Panc1 (cell line): ENCODE data around the gene GTF2A1L. TPM values are rescaled to one million over a fixed set of nuclear protein-coding genes. Genes with fewer than 3 reads are reported as not detected.
"Not testable (repeated sequence)": the region's sequence is repeated elsewhere in the genome, so short reads cannot be mapped to it uniquely, and the experiment has no call there.

Experiments used
- ATAC-seq: fragments of 200-7000 bp; cut with Tn5 transposase; 2 replicates; pipeline ENCODE4 v1.9.1; 2020; ENCODE audit warnings: mild to moderate bottlenecking, moderate library complexity
- BruUV-seq: library from RNA; stranded (reverse); fragments of 400-500 nt; replicated peaks from 2 replicates; lab custom pipeline; 2021; lab: Mats Ljungman, UMichigan
- CTCF ChIA-PET: fragments of 300-600 bp; sonication (Branson Sonifier 250); formaldehyde crosslinking; loops from one replicate; lab custom pipeline; 2022; ENCODE audit warnings: antibody characterized with exemption; lab: Charles Lee
- POLR2A ChIA-PET: fragments of 300-600 bp; sonication (Branson Sonifier 250); formaldehyde crosslinking; loops from one replicate; lab custom pipeline; 2022; ENCODE audit warnings: antibody characterized with exemption; lab: Charles Lee
- DNase-seq: peaks from one replicate; pipeline ENCODE4 v3.0.0-alpha.2; 2010; ENCODE audit warnings: low read depth, low spot score
- H3K27ac ChIP-seq: 2 replicates; pipeline ENCODE4 v1.5.1; 2011; ENCODE audit warnings: mild to moderate bottlenecking, low read length, inconsistent platforms
- H3K27me3 ChIP-seq: fragments of 200-500 bp; sonication (Bioruptor generic); 2 replicates; pipeline ENCODE4 v1.6.0; 2014; ENCODE audit warnings: low read length, inconsistent platforms; ENCODE audit not compliant: control insufficient read depth, insufficient read depth
- H3K36me3 ChIP-seq: fragments of 200-500 bp; sonication (Bioruptor generic); 2 replicates; pipeline ENCODE4 v1.5.1; 2014; ENCODE audit warnings: inconsistent platforms, mild to moderate bottlenecking, low read length, moderate library complexity; ENCODE audit not compliant: control insufficient read depth, insufficient read depth
- H3K4me1 ChIP-seq: 2 replicates; pipeline ENCODE4 v1.5.1; 2011; ENCODE audit warnings: inconsistent platforms, mild to moderate bottlenecking, low read length, moderate library complexity; ENCODE audit not compliant: control insufficient read depth, insufficient read depth
- H3K4me3 ChIP-seq, 2 experiments: 2 replicates each; pipeline ENCODE4 v1.5.1; 2011 to 2012; ENCODE audit warnings: low read depth in 2 of 2, low read length in 2 of 2, mild to moderate bottlenecking in 2 of 2, inconsistent platforms in 1 of 2, moderate library complexity in 1 of 2
- H3K9me3 ChIP-seq: fragments of 200-500 bp; sonication (Bioruptor generic); 2 replicates; pipeline ENCODE4 v1.5.1; 2014; ENCODE audit warnings: low read depth, mild to moderate bottlenecking, inconsistent platforms, low read length, moderate library complexity; ENCODE audit not compliant: control insufficient read depth, insufficient read depth
- CTCF ChIP-seq: fragments of 450-650 bp; IDR thresholded peaks from 2 replicates; pipeline ENCODE4 v1.5.1; 2017; ENCODE audit warnings: mild to moderate bottlenecking
- POLR2AphosphoS5 ChIP-seq: IDR thresholded peaks from 2 replicates; pipeline ENCODE4 v1.6.1; 2012; ENCODE audit warnings: mild to moderate bottlenecking, low read depth, low read length, moderate library complexity
- REST ChIP-seq, 2 experiments: IDR thresholded peaks; 2 replicates each; pipeline ENCODE4 v1.6.1; 2011 to 2012; ENCODE audit warnings: low read depth in 2 of 2, control low read depth in 1 of 2, low read length in 1 of 2, mild to moderate bottlenecking in 1 of 2, moderate library complexity in 1 of 2; ENCODE audit not compliant: insufficient read depth in 1 of 2
- SIN3A ChIP-seq: IDR thresholded peaks from 2 replicates; pipeline ENCODE4 v1.6.1; 2012; ENCODE audit warnings: low read depth, mild to moderate bottlenecking, low read length, moderate library complexity, borderline replicate concordance; ENCODE audit not compliant: insufficient read depth
- TCF7L2 ChIP-seq: IDR thresholded peaks from 2 replicates; pipeline ENCODE4 v1.6.1; 2011; ENCODE audit warnings: mild to moderate bottlenecking, low read depth, low read length, inconsistent platforms
- in situ Hi-C: cut with HindIII; loops from 2 replicates; pipeline ENCODE4 v1.10.0; 2016; ENCODE audit warnings: low sequenced_read_pairs, low pct_unique_long_range_greater_than_20kb
- intact Hi-C: fragments of 100-400 bp; cut with micrococcal nuclease; formaldehyde crosslinking; loops from one replicate; pipeline ENCODE4 v1.10.0; 2022; ENCODE audit not compliant: unreplicated experiment
- total RNA-seq: library from RNA; stranded (reverse); gene quantifications from one replicate; pipeline ENCODE4 v1.2.1, GENCODE V29; 2021; ENCODE audit not compliant: unreplicated experiment

GTF2A1L gene
- total RNA-seq, 1 experiment from 2014 or later, result not detected

- CTCF ChIA-PET, result no interaction called here
- in situ Hi-C loops, result no loop called here
- H3K4me3 ChIP-seq, result no peak overlapping the region
These were observed 25.6 kb upstream of the GTF2A1L start for GRCh38 chr2:48592067-48592466.

GRCh38 chr2:48596751-48597150, 20.9 kb upstream of the GTF2A1L start:
- DNase-seq, H3K36me3 ChIP-seq, BruUV-seq, POLR2A ChIA-PET, H3K4me1 ChIP-seq, H3K9me3 ChIP-seq, H3K27ac ChIP-seq, ATAC-seq, CTCF ChIA-PET, H3K4me3 ChIP-seq, in situ Hi-C loops: not testable (repeated sequence)
- intact Hi-C loops, result loop anchor here (10.0 kb wide), 2 partner anchors 1808 to 1898 kb away; no protein-coding TSS in a partner anchor
- H3K27me3 ChIP-seq, result peaks cover 20% of the 10 kb centered on the region

More at GRCh38 chr2:48592067-48592466, 25.6 kb upstream of the GTF2A1L start:
- POLR2A ChIA-PET, result no interaction called here
- TF ChIP-seq TCF7L2, result no peak
- TF ChIP-seq CTCF, result no peak
- no peak for TF ChIP-seq SIN3A
- TF ChIP-seq POLR2AphosphoS5, result no peak
- TF ChIP-seq REST (IDR thresholded peaks at IDR 0.05; ENCODE audit: insufficient read depth in 1 of 2, low read depth in 2 of 2, low read length in 1 of 2), result no peak
- H3K27me3 ChIP-seq, result peaks cover 11% of the 10 kb centered on the region; the same call in 1 of the 2 replicates
- no peaks in the 10 kb centered on the region for H3K9me3 ChIP-seq
- no peak for ATAC-seq
- intact Hi-C loops, result loop anchor here (10.0 kb wide), 2 partner anchors 1813 to 1903 kb away; no protein-coding TSS in a partner anchor
- DNase-seq, result no peak
- no TSS peak for BruUV-seq
- no peak overlapping the region for H3K27ac ChIP-seq
- no peaks in the 10 kb centered on the region for H3K36me3 ChIP-seq
- H3K4me1 ChIP-seq, result no peaks in the 10 kb centered on the region

GRCh38 chr2:48597492-48597891, 20.2 kb upstream of the GTF2A1L start:
- in situ Hi-C loops, result no loop called here
- BruUV-seq, result no TSS peak
- ChIA-PET CTCF (no interaction called here), POLR2A (no interaction called here)
- Histone ChIP-seq H3K27ac (no peak overlapping the region), H3K4me1 (no peaks in the 10 kb centered on the region), H3K4me3 (no peak overlapping the region), H3K27me3 (peaks cover 20% of the 10 kb centered on the region), H3K36me3 (no peaks in the 10 kb centered on the region), H3K9me3 (no peaks in the 10 kb centered on the region)
- ATAC-seq, result no peak
- no peak for DNase-seq
- TF ChIP-seq TCF7L2 (no peak), SIN3A (no peak)
- intact Hi-C loops, result loop anchor here (10.0 kb wide), 2 partner anchors 1807 to 1897 kb away; no protein-coding TSS in a partner anchor
